ENCODE measurements around the gene PCSK9. TPM values are rescaled to one million over a fixed set of nuclear protein-coding genes. Genes with fewer than 3 reads are reported as not detected.

PCSK9 gene
- total and polyA plus RNA-seq, 2 experiments from 2014 or later, result 77.6 to 327 TPM

- H3K9me2 ChIP-seq (ENCODE audit: insufficient read depth), result no peaks in the 10 kb centered on the region
- H3F3A ChIP-seq (replicated peaks; ENCODE audit: low read depth), result 0 out of 2 replicates have a peak, but pooled peaks cover 4% of the 10 kb centered on the region
- peaks cover 56% of the 10 kb centered on the region for H3K79me2 ChIP-seq (replicated peaks; ENCODE audit: insufficient read depth)
- peaks cover 30% of the 10 kb centered on the region for H4K20me1 ChIP-seq (replicated peaks; ENCODE audit: insufficient read depth)
- Mint-ChIP-seq H3K9me3 (no peaks in the 10 kb centered on the region), H3K27me3 (ENCODE audit: insufficient read depth, low read depth, poor library complexity) (peaks cover 38% of the 10 kb centered on the region), H3K4me3 (peak overlapping the region; percentile 85), H3K27ac (no peak overlapping the region), H3K4me1 (peaks cover 31% of the 10 kb centered on the region), H3K36me3 (ENCODE audit: low read depth) (peaks cover 13% of the 10 kb centered on the region; the same call in 2 of the 3 replicates)
- H3K4me3 ChIP-seq, result peak overlapping the region; percentile 91
- peaks cover 55% of the 10 kb centered on the region for H3K4me1 ChIP-seq (ENCODE audit: insufficient read depth)
- H3K36me3 ChIP-seq (ENCODE audit: insufficient read depth), result peaks cover 12% of the 10 kb centered on the region; the same call in 1 of the 2 replicates
- TF ChIP-seq ZNF462 (CRISPR knock-in tag; IDR thresholded peaks at IDR 0.05), result no peak
- TF ChIP-seq STAT1 (IDR thresholded peaks at IDR 0.05; ENCODE audit: unreplicated experiment), result no peak
- no peak for TF ChIP-seq ZNF331 (CRISPR knock-in tag; IDR thresholded peaks at IDR 0.05; ENCODE audit: low read depth)
- TF ChIP-seq ETS1 (IDR thresholded peaks at IDR 0.05), result no peak
- no peak for TF ChIP-seq CREB1 (CRISPR knock-in tag; IDR thresholded peaks at IDR 0.05; ENCODE audit: low read depth)
- TF ChIP-seq CTCF (conservative IDR thresholded peaks at IDR 0.05; ENCODE audit: low read depth in 2 of 2), result no peak
- H3K4me2 ChIP-seq, result peak overlapping the region; percentile 94
- H2AFZ ChIP-seq, result peak overlapping the region; percentile 94
- peaks cover 37% of the 10 kb centered on the region for H3K27me3 ChIP-seq (ENCODE audit: insufficient read depth)
- no peak for DNase-seq (ENCODE audit: low spot score)
- no peak for ATAC-seq
- H3K27ac ChIP-seq (ENCODE audit: low read depth), result peak overlapping the region; percentile 70
Measured at GRCh38 chr1:55038974-55039341, 390 bp upstream of the PCSK9 start.
